Measurements from ENCODE around the gene CHRND. TPM values are rescaled to one million over a fixed set of nuclear protein-coding genes. Genes with fewer than 3 reads are reported as not detected.
"Not testable (repeated sequence)": the region's sequence is repeated elsewhere in the genome, so short reads cannot be mapped to it uniquely, and the experiment has no call there.

CHRND gene
- total and polyA plus RNA-seq, 4 experiments from 2014 or later = not detected

GRCh38 chr2:232532419-232532818, 6.5 kb downstream of the CHRND start:
- Histone ChIP-seq H3K27me3 (ENCODE audit: insufficient read depth, low read length) (no peaks in the 10 kb centered on the region), H3K4me1 (ENCODE audit: insufficient read depth, low read length) (peaks cover 8% of the 10 kb centered on the region), H3K27ac (ENCODE audit: low read depth, low read length) (no peak overlapping the region), H3K9me3 (ENCODE audit: control insufficient read depth in 1 of 2, low read length in 2 of 2) (no peaks in the 10 kb centered on the region), H3K4me3 (ENCODE audit: low read length in 2 of 2) (no peak overlapping the region), H3K36me3 (ENCODE audit: insufficient read depth, low read length) (no peaks in the 10 kb centered on the region)
- H3K36me3 Mint-ChIP-seq = no peaks in the 10 kb centered on the region
- H3K27me3 Mint-ChIP-seq = peaks cover 11 to 35% of the 10 kb centered on the region in 2 donors
- ChIA-PET CTCF (ENCODE audit: partially characterized antibody) (no interaction called here), POLR2A (ENCODE audit: partially characterized antibody) (no interaction called here)
- H3K9me3 Mint-ChIP-seq = peaks cover 0 to 3% (median 0%) of the 10 kb centered on the region in 8 donors
- no peak overlapping the region for H3K27ac Mint-ChIP-seq
- intact Hi-C loops (cut with micrococcal nuclease) = no loop called here
- H3K4me3 Mint-ChIP-seq = no peak overlapping the region
- DNase-seq = no peak
- H3K4me1 Mint-ChIP-seq = peaks cover 8 to 17% (median 12%) of the 10 kb centered on the region in 4 donors

- H3K4me1 ChIP-seq (ENCODE audit: insufficient read depth, low read length); DNase-seq; H3K27ac Mint-ChIP-seq; CTCF ChIA-PET (ENCODE audit: partially characterized antibody); H3K9me3 ChIP-seq (ENCODE audit: control insufficient read depth in 1 of 2, low read length in 2 of 2); H3K27me3 ChIP-seq (ENCODE audit: insufficient read depth, low read length); H3K36me3 Mint-ChIP-seq; H3K4me3 Mint-ChIP-seq; intact Hi-C loops (cut with micrococcal nuclease); H3K36me3 ChIP-seq (ENCODE audit: insufficient read depth, low read length); H3K27ac ChIP-seq (ENCODE audit: low read depth, low read length); H3K4me3 ChIP-seq (ENCODE audit: low read length in 2 of 2); POLR2A ChIA-PET (ENCODE audit: partially characterized antibody); H3K9me3 Mint-ChIP-seq: not testable (repeated sequence)
- Mint-ChIP-seq H3K27me3 (peaks cover 9 to 32% of the 10 kb centered on the region in 2 donors), H3K4me1 (peaks cover 8 to 16% (median 12%) of the 10 kb centered on the region in 4 donors)
Observed at GRCh38 chr2:232532821-232533220, 6.9 kb downstream of the CHRND start.

GRCh38 chr2:232533944-232534710, 8.2 kb downstream of the CHRND start:
- Histone ChIP-seq H3K9me3 (ENCODE audit: control insufficient read depth in 1 of 2, low read length in 2 of 2) (no peaks in the 10 kb centered on the region), H3K4me3 (ENCODE audit: low read length in 2 of 2) (no peak overlapping the region), H3K36me3 (ENCODE audit: insufficient read depth, low read length) (no peaks in the 10 kb centered on the region), H3K27me3 (ENCODE audit: insufficient read depth, low read length) (no peaks in the 10 kb centered on the region), H3K27ac (ENCODE audit: low read depth, low read length) (no peak overlapping the region), H3K4me1 (ENCODE audit: insufficient read depth, low read length) (no peaks in the 10 kb centered on the region)
- ChIA-PET CTCF (ENCODE audit: partially characterized antibody) (no interaction called here), POLR2A (ENCODE audit: partially characterized antibody) (no interaction called here)
- intact Hi-C loops (cut with micrococcal nuclease) = no loop called here
- H3K4me1 Mint-ChIP-seq = peaks cover 0 to 8% (median 3%) of the 10 kb centered on the region in 4 donors
- H3K27me3 Mint-ChIP-seq = peaks cover 3 to 27% of the 10 kb centered on the region in 2 donors
- peaks cover 0 to 3% (median 0%) of the 10 kb centered on the region in 8 donors for H3K9me3 Mint-ChIP-seq
- H3K4me3 Mint-ChIP-seq = no peak overlapping the region
- H3K36me3 Mint-ChIP-seq = no peaks in the 10 kb centered on the region
- H3K27ac Mint-ChIP-seq = peak overlapping the region in 1 of 7 donors; percentile 63
- DNase-seq = no peak

- Mint-ChIP-seq H3K4me1 (peaks cover 0 to 5% (median 2%) of the 10 kb centered on the region in 4 donors), H3K36me3 (no peaks in the 10 kb centered on the region), H3K27ac (no peak overlapping the region), H3K4me3 (no peak overlapping the region), H3K9me3 (peaks cover 0 to 3% (median 0%) of the 10 kb centered on the region in 8 donors), H3K27me3 (peaks cover 3 to 27% of the 10 kb centered on the region in 2 donors)
- H3K4me3 ChIP-seq (ENCODE audit: low read length in 2 of 2) = no peak overlapping the region
- no peak overlapping the region for H3K27ac ChIP-seq (ENCODE audit: low read depth, low read length)
- no peaks in the 10 kb centered on the region for H3K27me3 ChIP-seq (ENCODE audit: insufficient read depth, low read length)
- intact Hi-C loops (cut with micrococcal nuclease) = no loop called here
- H3K4me1 ChIP-seq (ENCODE audit: insufficient read depth, low read length) = no peaks in the 10 kb centered on the region
- H3K9me3 ChIP-seq (ENCODE audit: control insufficient read depth in 1 of 2, low read length in 2 of 2) = no peaks in the 10 kb centered on the region
- H3K36me3 ChIP-seq (ENCODE audit: insufficient read depth, low read length) = no peaks in the 10 kb centered on the region
- ChIA-PET POLR2A (ENCODE audit: partially characterized antibody) (no interaction called here), CTCF (ENCODE audit: partially characterized antibody) (no interaction called here)
- DNase-seq = no peak
Observed at GRCh38 chr2:232534940-232535651, 9.1 kb downstream of the CHRND start.

- peaks cover 0 to 5% (median 2%) of the 10 kb centered on the region in 4 donors for H3K4me1 Mint-ChIP-seq
- intact Hi-C loops (cut with micrococcal nuclease) = no loop called here
Observed at GRCh38 chr2:232535761-232536530, 10.0 kb downstream of the CHRND start.

GRCh38 chr2:232537079-232537478, 11.1 kb downstream of the CHRND start:
- ChIA-PET CTCF (ENCODE audit: partially characterized antibody) (no interaction called here), POLR2A (ENCODE audit: partially characterized antibody) (no interaction called here)
- no peak overlapping the region for H3K4me3 Mint-ChIP-seq
- DNase-seq = no peak
- H3K27me3 Mint-ChIP-seq = peaks cover 3 to 21% of the 10 kb centered on the region in 2 donors
- intact Hi-C loops (cut with micrococcal nuclease) = no loop called here
- peaks cover 0 to 3% (median 0%) of the 10 kb centered on the region in 8 donors for H3K9me3 Mint-ChIP-seq
- Histone ChIP-seq H3K36me3 (ENCODE audit: insufficient read depth, low read length) (no peaks in the 10 kb centered on the region), H3K9me3 (ENCODE audit: control insufficient read depth in 1 of 2, low read length in 2 of 2) (no peaks in the 10 kb centered on the region), H3K4me3 (ENCODE audit: low read length in 2 of 2) (no peak overlapping the region), H3K27ac (ENCODE audit: low read depth, low read length) (no peak overlapping the region), H3K27me3 (ENCODE audit: insufficient read depth, low read length) (no peaks in the 10 kb centered on the region), H3K4me1 (ENCODE audit: insufficient read depth, low read length) (no peaks in the 10 kb centered on the region)
- H3K36me3 Mint-ChIP-seq = no peaks in the 10 kb centered on the region
- H3K27ac Mint-ChIP-seq = no peak overlapping the region
- H3K4me1 Mint-ChIP-seq = peaks cover 0 to 6% (median 2%) of the 10 kb centered on the region in 4 donors

More at GRCh38 chr2:232535761-232536530, 10.0 kb downstream of the CHRND start:
- Histone ChIP-seq H3K4me3 (ENCODE audit: low read length in 2 of 2) (no peak overlapping the region), H3K27ac (ENCODE audit: low read depth, low read length) (no peak overlapping the region), H3K9me3 (ENCODE audit: control insufficient read depth in 1 of 2, low read length in 2 of 2) (no peaks in the 10 kb centered on the region), H3K27me3 (ENCODE audit: insufficient read depth, low read length) (no peaks in the 10 kb centered on the region), H3K4me1 (ENCODE audit: insufficient read depth, low read length) (no peaks in the 10 kb centered on the region), H3K36me3 (ENCODE audit: insufficient read depth, low read length) (no peaks in the 10 kb centered on the region)
- ChIA-PET POLR2A (ENCODE audit: partially characterized antibody) (no interaction called here), CTCF (ENCODE audit: partially characterized antibody) (no interaction called here)
- peak overlapping the region in 1 of 8 donors; percentile 3 for H3K4me3 Mint-ChIP-seq
- H3K27ac Mint-ChIP-seq = no peak overlapping the region
- peaks cover 3 to 24% of the 10 kb centered on the region in 2 donors for H3K27me3 Mint-ChIP-seq
- DNase-seq = no peak
- no peaks in the 10 kb centered on the region for H3K36me3 Mint-ChIP-seq
- peaks cover 0 to 3% (median 0%) of the 10 kb centered on the region in 8 donors for H3K9me3 Mint-ChIP-seq

GRCh38 chr2:232537499-232537898, 11.5 kb downstream of the CHRND start:
- no peak for DNase-seq
- Histone ChIP-seq H3K9me3 (ENCODE audit: control insufficient read depth in 1 of 2, low read length in 2 of 2) (no peaks in the 10 kb centered on the region), H3K27me3 (ENCODE audit: insufficient read depth, low read length) (no peaks in the 10 kb centered on the region), H3K36me3 (ENCODE audit: insufficient read depth, low read length) (no peaks in the 10 kb centered on the region), H3K4me1 (ENCODE audit: insufficient read depth, low read length) (no peaks in the 10 kb centered on the region), H3K4me3 (ENCODE audit: low read length in 2 of 2) (no peak overlapping the region), H3K27ac (ENCODE audit: low read depth, low read length) (no peak overlapping the region)
- peaks cover under 1 to 10% (median 2%) of the 10 kb centered on the region in 4 donors for H3K4me1 Mint-ChIP-seq
- no peaks in the 10 kb centered on the region for H3K36me3 Mint-ChIP-seq
- intact Hi-C loops (cut with micrococcal nuclease) = no loop called here
- CTCF ChIA-PET (ENCODE audit: partially characterized antibody) = no interaction called here
- POLR2A ChIA-PET (ENCODE audit: partially characterized antibody) = no interaction called here
- peaks cover 3 to 21% of the 10 kb centered on the region in 2 donors for H3K27me3 Mint-ChIP-seq
- H3K9me3 Mint-ChIP-seq = peaks cover 0 to 3% (median 0%) of the 10 kb centered on the region in 8 donors
- H3K4me3 Mint-ChIP-seq = no peak overlapping the region
- H3K27ac Mint-ChIP-seq = peak overlapping the region in 1 of 7 donors; percentile 7
